Measurements from ENCODE around the gene GNB1L.

GNB1L gene

GRCh38 chr22:19824212-19824925 lies 30.3 kb downstream of the GNB1L start:
- DNase-seq (ENCODE audit: low read depth, low spot score): no peak

GRCh38 chr22:19823902-19824211 lies 30.8 kb downstream of the GNB1L start:
- no peak for DNase-seq (ENCODE audit: low read depth, low spot score)

GRCh38 chr22:19823191-19823901 lies 31.3 kb downstream of the GNB1L start:
- DNase-seq (ENCODE audit: low read depth, low spot score): no peak

DNA sequence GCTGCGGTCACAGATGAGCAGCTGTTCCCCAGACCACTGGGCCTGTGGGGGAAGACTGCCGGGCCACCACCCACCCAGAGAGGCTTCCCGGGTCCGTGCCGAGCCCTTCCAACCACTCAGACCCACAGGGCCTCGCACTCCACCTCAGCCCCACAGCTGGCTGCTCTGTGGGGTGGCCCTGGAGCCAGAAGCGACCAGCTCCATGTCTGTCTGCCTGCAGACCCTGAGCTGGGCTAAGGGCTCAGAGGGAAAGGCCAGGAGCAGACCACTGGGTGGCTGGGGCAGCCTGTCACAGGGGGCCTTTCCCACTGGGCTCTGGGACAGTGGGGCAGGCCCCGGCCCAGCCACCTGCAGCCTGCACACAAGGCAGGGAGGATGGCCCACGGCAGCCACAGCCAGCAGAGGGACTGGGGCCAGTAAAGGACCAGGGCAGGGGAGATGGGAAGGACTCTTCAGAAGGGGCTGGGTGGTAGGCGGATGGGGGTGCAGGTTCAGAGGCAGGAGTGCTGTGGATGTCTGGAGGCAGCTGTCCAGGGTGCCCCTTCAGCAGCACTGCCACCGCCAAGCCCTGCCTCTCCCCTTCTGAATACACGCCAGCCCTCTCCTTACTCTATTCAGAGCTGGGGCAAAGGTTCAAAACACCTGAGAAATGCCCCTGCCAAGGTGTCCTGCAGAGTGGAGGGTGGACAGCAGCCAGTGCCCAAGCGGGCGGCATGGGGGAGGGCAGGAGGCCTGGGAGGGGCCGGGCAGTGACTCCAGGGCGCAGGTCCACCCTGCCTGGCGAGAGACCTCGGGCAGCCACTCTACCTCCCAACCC lies 32.2 kb downstream of the GNB1L start:
- DNase-seq (ENCODE audit: low read depth, low spot score): no peak

GRCh38 chr22:19821523-19822300 lies 33.0 kb downstream of the GNB1L start:
- DNase-seq (ENCODE audit: low read depth, low spot score): no peak

- DNase-seq (ENCODE audit: low read depth, low spot score): no peak
Measured at GRCh38 chr22:19820880-19821522, 33.7 kb downstream of the GNB1L start.

GRCh38 chr22:19819911-19820879 lies 34.5 kb downstream of the GNB1L start:
- no peak for DNase-seq (ENCODE audit: low read depth, low spot score)

- DNase-seq (ENCODE audit: low read depth, low spot score): no peak
Measured at GRCh38 chr22:19819208-19819910, 35.3 kb downstream of the GNB1L start.

DNA sequence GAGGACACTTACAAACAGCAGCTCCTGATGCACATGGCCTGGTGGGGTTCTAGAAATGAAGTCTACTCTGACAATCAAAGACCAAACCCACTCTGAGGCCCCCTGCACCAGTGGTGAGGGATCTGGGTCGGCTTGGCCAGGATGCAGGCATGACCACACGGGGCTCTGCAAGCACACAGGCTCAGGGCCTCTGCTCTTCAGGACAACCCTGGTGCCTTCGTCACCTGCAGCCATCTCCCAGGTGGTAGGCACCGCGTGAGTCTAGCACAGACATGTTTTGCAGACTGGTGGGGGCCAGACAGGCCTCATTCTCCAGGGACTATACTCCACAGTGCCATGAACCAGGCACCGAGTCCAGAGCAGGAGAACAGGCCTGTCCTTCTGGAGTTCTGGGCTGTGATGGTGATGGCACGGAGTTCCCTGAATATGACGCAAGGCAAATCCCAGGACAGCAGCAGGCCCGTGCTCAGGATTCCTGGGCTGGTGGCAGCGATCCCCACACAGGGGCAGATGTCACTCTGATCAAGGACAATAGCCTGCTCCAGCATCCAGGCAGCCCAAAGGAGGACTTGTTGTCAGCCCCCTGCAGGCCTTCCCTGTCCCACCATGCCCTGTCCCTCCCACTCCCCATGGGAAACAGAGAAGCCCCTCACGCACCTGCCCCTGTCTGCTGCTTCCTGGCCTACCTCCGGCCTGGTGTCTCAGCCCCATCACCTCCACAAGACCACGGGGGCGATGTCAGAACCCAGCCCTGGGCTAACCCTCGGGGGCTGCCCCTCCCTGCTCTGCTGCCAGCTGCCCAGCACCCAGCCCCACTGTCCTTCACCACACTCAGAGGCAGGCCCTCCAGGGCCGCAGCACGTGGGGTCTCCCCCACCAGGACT lies 36.1 kb downstream of the GNB1L start:
- no peak for DNase-seq (ENCODE audit: low read depth, low spot score)

GRCh38 chr22:19816372-19817119 lies 38.1 kb downstream of the GNB1L start:
- DNase-seq (ENCODE audit: low read depth, low spot score): no peak

GRCh38 chr22:19815823-19816290 lies 38.8 kb downstream of the GNB1L start:
- DNase-seq (ENCODE audit: low read depth, low spot score): no peak

DNA sequence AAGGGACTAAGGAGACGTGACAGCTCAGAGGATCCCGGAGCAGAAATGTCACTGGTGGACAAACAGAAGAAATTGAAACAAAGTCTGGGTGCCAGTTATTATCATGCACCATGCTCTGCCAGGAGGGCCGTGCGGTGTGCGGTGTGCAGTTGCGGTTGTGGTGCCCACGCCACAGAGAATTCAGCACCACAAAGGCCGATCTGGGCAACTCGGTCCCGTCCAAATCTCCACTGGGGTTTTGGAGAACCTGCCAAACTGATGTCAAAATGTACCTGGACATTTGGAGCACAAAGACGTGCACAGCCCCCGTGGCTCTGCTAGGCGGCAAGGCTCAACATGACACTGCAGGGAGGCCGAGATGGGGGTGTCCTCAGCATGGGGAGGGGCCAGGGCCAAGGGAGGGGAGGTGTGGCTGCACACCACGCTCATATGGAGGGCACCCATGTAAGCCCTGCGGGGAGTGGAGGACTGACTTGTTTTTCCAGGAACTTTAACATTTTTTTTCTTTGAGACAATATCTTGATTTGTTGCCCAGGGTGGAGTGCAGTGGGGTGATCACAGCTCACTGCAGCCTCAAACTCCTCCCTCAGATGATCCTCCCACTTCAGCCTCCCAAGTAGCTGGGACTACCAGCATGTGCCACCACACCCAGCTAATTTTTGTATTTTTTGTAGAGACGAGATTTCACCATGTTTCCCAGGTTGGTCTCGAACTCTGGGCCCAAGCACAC lies 39.4 kb downstream of the GNB1L start:
- DNase-seq (ENCODE audit: low read depth, low spot score): no peak

DNA sequence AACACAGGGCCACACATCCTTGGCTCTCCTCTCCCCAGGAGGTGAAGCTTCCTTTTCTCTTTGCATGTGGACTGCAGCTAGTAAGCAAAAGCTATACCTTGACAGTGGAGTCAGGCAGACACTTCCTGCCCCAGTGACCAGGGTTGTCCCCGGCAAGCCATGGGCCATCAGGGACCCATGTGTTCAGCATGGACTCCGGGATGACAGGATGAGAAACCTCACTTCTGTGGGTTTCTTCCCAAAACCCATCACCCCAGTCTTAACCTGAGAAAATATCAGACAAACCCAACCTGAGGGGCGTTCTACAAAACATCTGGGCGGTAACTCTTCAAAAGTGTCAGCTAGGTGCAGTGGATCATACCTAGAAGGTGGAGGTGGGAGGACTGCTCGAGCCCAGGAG lies 40.2 kb downstream of the GNB1L start:
- no peak for DNase-seq (ENCODE audit: low read depth, low spot score)

DNA sequence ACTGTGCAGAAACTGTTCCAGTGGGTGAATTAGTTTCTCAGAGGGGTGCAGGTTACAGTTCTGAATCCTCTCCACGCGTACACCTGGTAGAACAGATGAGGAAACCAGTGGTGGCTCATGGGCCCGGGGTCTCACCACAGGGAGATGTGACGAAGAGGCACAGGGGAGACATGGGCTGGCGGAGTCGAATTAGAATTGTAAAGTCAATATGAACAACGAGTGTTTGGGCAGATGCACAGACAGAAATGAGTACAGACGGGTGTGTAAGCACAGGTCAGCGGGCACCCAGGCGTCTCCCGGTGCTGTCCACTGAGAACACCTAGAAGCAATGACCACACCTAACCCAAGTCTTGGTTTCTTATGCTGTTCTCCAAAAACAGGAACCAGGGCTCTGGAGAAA lies 41.8 kb downstream of the GNB1L start:
- DNase-seq (ENCODE audit: low read depth, low spot score): no peak

DNA sequence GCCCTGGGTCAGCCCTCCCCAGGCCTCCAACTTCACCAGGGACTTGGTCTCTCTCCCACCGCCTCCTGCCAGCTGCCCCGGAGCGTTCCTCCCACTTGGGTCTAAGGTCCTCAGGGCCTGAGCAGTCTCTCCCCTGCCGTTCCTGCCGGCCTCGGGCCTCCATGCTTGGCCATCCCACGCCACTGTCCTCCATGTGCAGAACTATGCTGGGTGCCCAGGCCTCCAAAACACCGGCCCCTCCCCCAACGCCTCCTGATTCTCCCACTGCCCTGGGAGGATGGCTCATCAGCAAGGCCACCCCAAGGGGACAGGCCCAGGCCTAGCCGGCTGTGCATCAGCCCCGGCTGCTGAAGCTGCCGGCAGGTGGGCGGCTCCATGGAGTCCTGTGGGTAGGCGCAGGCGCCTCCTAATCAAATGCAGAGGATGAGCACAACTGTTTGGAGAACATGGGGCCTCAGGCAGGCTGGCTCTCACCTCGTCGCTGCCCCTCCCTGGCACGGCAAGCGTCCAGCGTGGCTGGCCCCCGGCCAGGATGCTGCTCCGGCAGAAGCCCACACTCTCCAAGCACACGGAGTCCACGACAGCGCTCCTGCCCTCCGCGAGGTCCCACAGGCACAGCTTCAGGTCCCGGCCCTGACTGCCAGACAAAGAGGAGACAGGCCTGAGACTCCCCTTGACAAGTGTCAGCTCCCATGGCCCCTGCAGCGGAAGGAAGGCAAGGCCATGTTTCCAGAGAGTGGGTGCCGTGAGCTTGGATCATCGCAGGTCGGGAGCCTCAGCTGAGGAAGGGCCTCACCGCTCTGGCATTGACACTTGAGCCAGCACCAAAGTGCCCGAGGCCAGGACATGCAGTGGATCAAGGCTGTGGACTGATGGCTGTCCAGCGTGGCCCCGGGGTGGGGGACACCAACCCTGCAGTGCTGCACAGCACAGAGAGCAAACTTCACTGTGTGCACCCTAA lies 42.6 kb downstream of the GNB1L start:
- DNase-seq (ENCODE audit: low read depth, low spot score): no peak

GRCh38 chr22:19811211-19811621 lies 43.5 kb downstream of the GNB1L start:
- no peak for DNase-seq (ENCODE audit: low read depth, low spot score)

Data from astrocyte of the hippocampus (primary cell).